GM19193 (cell line): ENCODE data around the gene OSCAR.

ENCODE experiments used
- POLR2A ChIP-seq: IDR thresholded peaks from 4 replicates; pipeline ENCODE4 v1.6.1; 2011; ENCODE audit not compliant: insufficient read depth, insufficient read length; ENCODE audit errors: extremely low read depth

Gene OSCAR

GRCh38 chr19:54069470-54069869 lies 31.1 kb downstream of the OSCAR start:
- TF ChIP-seq POLR2A: no peak

DNA sequence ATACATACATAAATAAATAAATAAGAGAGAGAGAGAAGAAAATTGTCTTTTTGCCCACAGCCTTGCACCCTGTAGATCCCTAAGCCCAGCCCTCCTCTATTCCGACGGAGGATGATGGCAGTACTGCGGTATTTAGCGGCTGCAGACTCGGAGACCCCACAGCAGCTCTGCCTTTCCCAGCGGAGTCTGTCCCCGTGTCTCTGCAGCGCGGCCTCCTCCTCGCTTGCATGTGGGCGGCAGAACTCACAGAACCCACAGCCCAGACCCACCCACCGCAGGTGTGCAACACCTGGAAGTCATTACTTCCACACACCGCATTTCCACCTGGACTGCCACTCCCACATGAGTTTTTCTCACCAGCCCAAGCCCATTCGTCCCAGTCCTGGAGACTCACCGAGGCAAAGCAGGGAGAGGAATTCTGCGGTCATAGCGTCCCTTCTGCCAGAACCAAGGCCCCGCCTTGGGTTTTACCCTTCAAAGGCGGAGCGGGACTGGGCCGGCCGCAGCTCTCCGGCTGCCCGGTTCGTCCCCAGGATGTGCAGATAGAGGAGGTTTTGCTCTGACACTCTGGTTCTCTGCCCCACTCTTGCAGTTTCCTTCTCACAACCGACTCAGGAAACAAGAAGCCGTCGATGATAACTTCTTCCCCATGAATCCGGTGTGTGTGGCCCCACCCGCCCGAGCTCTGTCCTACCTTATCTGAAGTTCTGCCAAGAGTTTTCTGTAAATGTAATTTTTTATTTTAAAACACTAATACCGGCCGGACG lies 37.1 kb downstream of the OSCAR start, which contains the start of gene VSTM1:
Gene VSTM1, minus strand, starts transcription at position 548 of the 767 bp plus-strand sequence. Its CDS starts 120 bp downstream, at position 428.
- TF ChIP-seq POLR2A: no peak

DNA sequence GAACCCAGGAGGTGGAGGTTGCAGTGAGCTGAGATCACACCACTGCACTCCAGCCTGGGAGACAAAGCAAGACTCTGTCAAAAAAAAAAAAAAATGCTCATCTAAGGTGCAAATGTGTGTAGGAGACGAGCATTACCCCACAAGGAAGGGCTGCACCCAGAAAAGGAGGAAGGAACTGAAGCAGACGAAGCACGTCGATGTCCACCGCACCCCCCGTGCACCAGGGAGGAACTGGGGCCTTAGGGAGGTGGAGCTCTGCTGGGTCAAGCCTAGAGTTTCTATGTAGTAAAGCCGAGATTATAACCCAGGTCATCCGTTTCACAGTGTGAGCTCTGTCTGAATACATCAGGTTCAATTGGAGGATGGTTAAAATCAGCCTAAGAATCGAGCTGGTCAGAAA lies 38.0 kb downstream of the OSCAR start:
- no peak for TF ChIP-seq POLR2A

DNA sequence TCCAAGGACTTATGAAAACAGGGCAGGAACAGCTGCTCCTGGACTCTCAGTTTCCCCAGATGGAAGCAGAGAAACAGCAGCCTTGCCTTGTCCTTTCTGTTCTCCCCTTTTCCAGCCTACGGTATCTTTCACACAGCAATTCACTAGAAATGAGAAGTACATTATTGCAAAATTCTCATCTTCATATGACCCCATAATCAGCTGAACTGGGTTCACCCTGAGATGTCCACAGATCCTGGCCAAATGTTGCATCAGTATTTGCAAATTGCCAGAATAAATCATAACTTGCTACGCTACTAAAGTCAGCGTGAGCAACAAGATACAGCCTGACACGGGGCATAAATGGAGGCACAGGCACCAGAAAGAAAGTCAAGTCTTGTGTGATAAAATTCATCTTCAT lies 53.0 kb downstream of the OSCAR start:
- no peak for TF ChIP-seq POLR2A

GRCh38 chr19:54045771-54046170 lies 54.8 kb downstream of the OSCAR start:
- TF ChIP-seq POLR2A: no peak
